ENCODE measurements around the gene SLC13A4.

GRCh38 chr7:135669774-135670173, 58.2 kb downstream of the SLC13A4 start:
- no peak for TF ChIP-seq POLR2AphosphoS5 (IDR thresholded peaks at IDR 0.05; ENCODE audit: insufficient read depth, low read depth, low read length)
- TF ChIP-seq, protein P1, sequence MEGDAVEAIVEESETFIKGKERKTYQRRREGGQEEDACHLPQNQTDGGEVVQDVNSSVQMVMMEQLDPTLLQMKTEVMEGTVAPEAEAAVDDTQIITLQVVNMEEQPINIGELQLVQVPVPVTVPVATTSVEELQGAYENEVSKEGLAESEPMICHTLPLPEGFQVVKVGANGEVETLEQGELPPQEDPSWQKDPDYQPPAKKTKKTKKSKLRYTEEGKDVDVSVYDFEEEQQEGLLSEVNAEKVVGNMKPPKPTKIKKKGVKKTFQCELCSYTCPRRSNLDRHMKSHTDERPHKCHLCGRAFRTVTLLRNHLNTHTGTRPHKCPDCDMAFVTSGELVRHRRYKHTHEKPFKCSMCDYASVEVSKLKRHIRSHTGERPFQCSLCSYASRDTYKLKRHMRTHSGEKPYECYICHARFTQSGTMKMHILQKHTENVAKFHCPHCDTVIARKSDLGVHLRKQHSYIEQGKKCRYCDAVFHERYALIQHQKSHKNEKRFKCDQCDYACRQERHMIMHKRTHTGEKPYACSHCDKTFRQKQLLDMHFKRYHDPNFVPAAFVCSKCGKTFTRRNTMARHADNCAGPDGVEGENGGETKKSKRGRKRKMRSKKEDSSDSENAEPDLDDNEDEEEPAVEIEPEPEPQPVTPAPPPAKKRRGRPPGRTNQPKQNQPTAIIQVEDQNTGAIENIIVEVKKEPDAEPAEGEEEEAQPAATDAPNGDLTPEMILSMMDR (IDR thresholded peaks at IDR 0.05; ENCODE audit: extremely low read depth in 1 of 2, insufficient read depth in 1 of 2, low read depth in 1 of 2, low read length in 2 of 2), result no peak
- TF ChIP-seq EZH2 (IDR thresholded peaks at IDR 0.05; ENCODE audit: borderline replicate concordance, low read depth, low read length, severe bottlenecking), result no peak
- TF ChIP-seq MYC (IDR thresholded peaks at IDR 0.05; ENCODE audit: low read depth, low read length), result no peak
- TF ChIP-seq GATA2 (IDR thresholded peaks at IDR 0.05; ENCODE audit: insufficient read depth, insufficient read length, low read depth, low read length), result no peak
- no peak for TF ChIP-seq MAX (IDR thresholded peaks at IDR 0.05; ENCODE audit: insufficient read depth, insufficient read length)
